ENCODE measurements around the gene FARP2. TPM values are rescaled to one million over a fixed set of nuclear protein-coding genes. Genes with fewer than 3 reads are reported as not detected.

Gene FARP2
- total and polyA plus RNA-seq, 11 donors, result 7.9 to 31.8 (median 20.1) TPM

GRCh38 chr2:241479026-241479898 is 123.2 kb downstream of the FARP2 start:
- Histone ChIP-seq H3K27ac (no peak overlapping the region), H3K4me1 (no peaks in the 10 kb centered on the region), H3K27me3 (no peaks in the 10 kb centered on the region), H3K9me3 (no peaks in the 10 kb centered on the region), H3K4me3 (no peak overlapping the region), H3K36me3 (peaks cover 0 to 51% (median 29%) of the 10 kb centered on the region in 9 donors)
- ATAC-seq (no peak), DNase-seq (no peak)
- no peak for TF ChIP-seq POLR2A (IDR thresholded peaks at IDR 0.05)
- TF ChIP-seq CTCF (IDR thresholded peaks at IDR 0.05), result no peak
- WGBS, 4 donors, result 91 to 93% (median 93%) methylated on average over 18 of the region's 18 CpGs
- intact Hi-C loops (cut with DNase I), result no loop called here

- Histone ChIP-seq H3K4me3 (no peak overlapping the region), H3K4me1 (no peaks in the 10 kb centered on the region), H3K9me3 (no peaks in the 10 kb centered on the region), H3K36me3 (peaks cover 0 to 46% (median 23%) of the 10 kb centered on the region in 9 donors), H3K27ac (no peak overlapping the region), H3K27me3 (no peaks in the 10 kb centered on the region)
- DNase-seq (no peak), ATAC-seq (no peak)
- TF ChIP-seq CTCF (IDR thresholded peaks at IDR 0.05) (no peak), POLR2A (IDR thresholded peaks at IDR 0.05) (no peak)
- WGBS, 4 donors, result 93 to 100% (median 99%) methylated on average over 1 of the region's 1 CpG
- intact Hi-C loops (cut with DNase I), result no loop called here
These were observed 125.6 kb downstream of the FARP2 start for GRCh38 chr2:241481687-241482086.

GRCh38 chr2:241482126-241482955 is 126.3 kb downstream of the FARP2 start:
- no peaks in the 10 kb centered on the region for H3K27me3 ChIP-seq
- ATAC-seq, result no peak
- H3K4me3 ChIP-seq, result no peak overlapping the region
- H3K9me3 ChIP-seq, result no peaks in the 10 kb centered on the region
- no peaks in the 10 kb centered on the region for H3K4me1 ChIP-seq
- intact Hi-C loops (cut with DNase I), result no loop called here
- DNase-seq, result no peak
- TF ChIP-seq CTCF (IDR thresholded peaks at IDR 0.05) (no peak), POLR2A (IDR thresholded peaks at IDR 0.05) (no peak)
- H3K36me3 ChIP-seq, result peaks cover 0 to 52% (median 25%) of the 10 kb centered on the region in 9 donors
- 88 to 93% (median 90%) methylated on average over 15 to 20 of the region's 20 CpGs for WGBS, 4 donors
- no peak overlapping the region for H3K27ac ChIP-seq

GRCh38 chr2:241483305-241483704 is 127.2 kb downstream of the FARP2 start:
- DNase-seq, result no peak
- WGBS, 4 donors, result 89 to 95% (median 91%) methylated on average over 7 to 9 of the region's 9 CpGs
- ATAC-seq, result no peak
- Histone ChIP-seq H3K27ac (no peak overlapping the region), H3K27me3 (no peaks in the 10 kb centered on the region), H3K9me3 (no peaks in the 10 kb centered on the region), H3K36me3 (peaks cover 0 to 44% (median 23%) of the 10 kb centered on the region in 9 donors), H3K4me1 (no peaks in the 10 kb centered on the region), H3K4me3 (no peak overlapping the region)
- intact Hi-C loops (cut with DNase I), result no loop called here
- TF ChIP-seq POLR2A (IDR thresholded peaks at IDR 0.05), result no peak
- TF ChIP-seq CTCF (IDR thresholded peaks at IDR 0.05), result no peak

Data from heart left ventricle (tissue), 16 donors.